PC-9 (cell line): ENCODE measurements around the gene HEY2.

ENCODE experiments used
- CTCF ChIP-seq: fragments of 200-600 bp; sonication (generic); conservative IDR thresholded peaks from 2 replicates; pipeline ENCODE4 v1.6.1; 2017; ENCODE audit warnings: mixed run types, antibody characterized with exemption, mild to moderate bottlenecking, moderate library complexity
- EZH2 ChIP-seq: fragments of 200-600 bp; sonication (generic); IDR thresholded peaks from 2 replicates; pipeline ENCODE4 v1.8.0; 2017; ENCODE audit warnings: antibody characterized with exemption, low read depth

DNA sequence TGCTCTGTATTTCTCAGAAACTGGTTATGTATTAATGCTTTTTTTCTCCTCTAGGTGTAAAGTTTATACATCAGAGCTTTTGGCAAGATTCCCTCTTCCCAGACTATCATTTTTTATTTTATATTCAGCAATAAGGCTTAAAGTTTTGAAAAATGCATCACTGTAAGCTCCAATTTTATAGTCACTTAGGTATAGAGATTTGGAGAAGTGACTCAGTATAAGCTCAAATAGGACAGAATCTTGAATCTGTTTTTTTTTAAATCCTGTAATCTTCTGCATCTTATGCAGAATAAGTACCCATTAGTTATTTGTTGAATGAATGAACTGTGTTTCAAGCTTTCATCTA lies 42.4 kb downstream of the HEY2 start:
- TF ChIP-seq CTCF (peak; percentile 11), EZH2 (no peak)
